OCI-LY7 (cell line): ENCODE results near the gene ANO6.

Experiments used
- EZH2phosphoT487 ChIP-seq: fragments of 200-600 bp; sonication (generic); IDR thresholded peaks from 2 replicates; pipeline ENCODE4 v1.6.1; 2018; ENCODE audit warnings: low read depth, borderline replicate concordance, mild to moderate bottlenecking, mixed run types, antibody characterized with exemption, low read length, moderate library complexity, mixed read lengths
- TF ChIP-seq, protein P1 (sequence below): fragments of 200-600 bp; sonication (generic); conservative IDR thresholded peaks from 2 replicates; pipeline ENCODE4 v1.5.1; 2014; ENCODE audit warnings: mild to moderate bottlenecking, antibody characterized with exemption, low read length, moderate library complexity, mixed read lengths

DNA sequence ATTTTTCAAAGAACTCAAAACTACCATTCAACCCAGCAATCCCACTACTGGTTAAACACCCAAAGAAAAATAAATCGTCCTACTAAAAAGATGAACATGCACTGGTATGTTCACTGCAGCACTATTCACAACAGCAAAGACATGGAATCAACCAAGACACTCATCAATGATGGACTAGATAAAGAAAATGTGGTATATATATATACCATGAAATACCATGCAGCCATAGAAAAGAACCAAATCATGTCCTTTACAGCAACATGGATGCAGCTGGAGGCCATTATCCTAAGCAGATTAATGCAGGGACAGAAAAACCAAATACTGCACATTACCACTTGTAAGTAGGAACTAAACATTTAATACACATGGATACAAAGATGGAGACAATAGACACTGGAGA is 3.8 kb upstream of the ANO6 start:
- TF ChIP-seq EZH2phosphoT487: no peak
- TF ChIP-seq, protein P1, sequence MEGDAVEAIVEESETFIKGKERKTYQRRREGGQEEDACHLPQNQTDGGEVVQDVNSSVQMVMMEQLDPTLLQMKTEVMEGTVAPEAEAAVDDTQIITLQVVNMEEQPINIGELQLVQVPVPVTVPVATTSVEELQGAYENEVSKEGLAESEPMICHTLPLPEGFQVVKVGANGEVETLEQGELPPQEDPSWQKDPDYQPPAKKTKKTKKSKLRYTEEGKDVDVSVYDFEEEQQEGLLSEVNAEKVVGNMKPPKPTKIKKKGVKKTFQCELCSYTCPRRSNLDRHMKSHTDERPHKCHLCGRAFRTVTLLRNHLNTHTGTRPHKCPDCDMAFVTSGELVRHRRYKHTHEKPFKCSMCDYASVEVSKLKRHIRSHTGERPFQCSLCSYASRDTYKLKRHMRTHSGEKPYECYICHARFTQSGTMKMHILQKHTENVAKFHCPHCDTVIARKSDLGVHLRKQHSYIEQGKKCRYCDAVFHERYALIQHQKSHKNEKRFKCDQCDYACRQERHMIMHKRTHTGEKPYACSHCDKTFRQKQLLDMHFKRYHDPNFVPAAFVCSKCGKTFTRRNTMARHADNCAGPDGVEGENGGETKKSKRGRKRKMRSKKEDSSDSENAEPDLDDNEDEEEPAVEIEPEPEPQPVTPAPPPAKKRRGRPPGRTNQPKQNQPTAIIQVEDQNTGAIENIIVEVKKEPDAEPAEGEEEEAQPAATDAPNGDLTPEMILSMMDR: no peak
